Heart left ventricle (tissue), 16 donors: ENCODE results near the gene MVB12A. TPM values are rescaled to one million over a fixed set of nuclear protein-coding genes. Genes with fewer than 3 reads are reported as not detected.

Experiments
- ATAC-seq, 4 donors: fragments of 200-7000 bp; cut with Tn5 transposase; one replicate each; pipeline ENCODE4 v1.9.1; 2020 to 2022; ENCODE audit warnings: moderate library complexity in 4 of 4, mild to moderate bottlenecking in 3 of 4, moderate number of reproducible peaks in 1 of 4
- DNase-seq, 5 donors: peaks; one replicate each; pipeline ENCODE4 v3.0.0-alpha.2; 2020
- H3K27ac ChIP-seq, 12 donors: fragments of 200-600 bp; sonication (generic) in 4 of 12; one replicate each; pipeline versions ENCODE4 v1.5.0 to v1.8.0; 2016 to 2022; ENCODE audit warnings: mild to moderate bottlenecking in 2 of 12
- H3K27me3 ChIP-seq, 9 donors: fragments of 200-600 bp; sonication (generic) in 2 of 9; one replicate each; pipeline versions ENCODE4 v1.5.1 to v1.8.0; 2016 to 2022; ENCODE audit warnings: mild to moderate bottlenecking in 3 of 9
- H3K36me3 ChIP-seq, 9 donors: fragments of 200-600 bp; sonication (generic) in 2 of 9; one replicate each; pipeline versions ENCODE4 v1.5.0 to v1.8.0; 2018 to 2022; ENCODE audit warnings: mild to moderate bottlenecking in 2 of 9
- H3K4me1 ChIP-seq, 12 donors: fragments of 200-600 bp; sonication (generic) in 4 of 12; one replicate each; pipeline versions ENCODE4 v1.5.0 to v1.8.0; 2016 to 2022; ENCODE audit warnings: mild to moderate bottlenecking in 3 of 12
- H3K4me3 ChIP-seq, 12 donors: fragments of 200-600 bp; sonication (generic) in 4 of 12; one replicate each; pipeline versions ENCODE4 v1.5.0 to v1.8.0; 2017 to 2022; ENCODE audit warnings: mild to moderate bottlenecking in 9 of 12, moderate library complexity in 4 of 12
- H3K9me3 ChIP-seq, 12 donors: fragments of 200-600 bp; sonication (generic) in 4 of 12; one replicate each; pipeline versions ENCODE4 v1.5.0 to v1.8.0; 2016 to 2022; ENCODE audit warnings: mild to moderate bottlenecking in 1 of 12
- POLR2A ChIP-seq, 2 donors: fragments of 450-650 bp; IDR thresholded peaks; one replicate each; pipeline ENCODE4 v1.6.1; 2017; ENCODE audit warnings: antibody characterized with exemption in 2 of 2, mild to moderate bottlenecking in 2 of 2, moderate library complexity in 2 of 2
- WGBS, 4 donors: extraction: QIAGEN DNeasy Blood & Tissue Kit in 2 of 4; methylation state at CpG; one replicate each; pipeline versions ENCODE4 v1.1.5 to v1.1.7; 2013 to 2018; 5-methylcytosine and 5-hydroxymethylcytosine counted together
- intact Hi-C, 10 donors: fragments of 100-400 bp; cut with DNase I; formaldehyde crosslinking; loops; one replicate each; pipeline versions ENCODE4 v1.11.1 to v1.14.2; 2022
- long read RNA-seq, 3 donors: library from polyadenylated mRNA; unstranded; transcript quantifications; one replicate each; pipeline ENCODE4 v2.0.0, GENCODE V29; 2020 to 2021
- polyA plus RNA-seq, 2 donors: library from polyadenylated mRNA; stranded (reverse); fragments of 200-250 nt; gene quantifications; one replicate each; pipeline ENCODE4 v1.2.3, GENCODE V29; 2013
- total RNA-seq, 9 donors: library from RNA; depleted of rRNA in 2 of 9; stranded (reverse); fragments of >200 nt in 2 of 9; fragmentation: NEBNext Ultra II Directional in 3 of 9; extraction: Animal tissue kit (Norgen Biotek cat#: 25700) in 3 of 9; gene quantifications; one replicate each; pipeline versions ENCODE4 v1.1.0 to v1.2.4, GENCODE V29; 2016 to 2023
- TF ChIP-seq, protein P1 (sequence below), 12 donors: fragments of 200-600 bp; sonication (generic) in 4 of 12; IDR thresholded peaks; one replicate each; pipeline versions ENCODE4 v1.5.0 to v1.8.0; 2018 to 2022; ENCODE audit warnings: antibody characterized with exemption in 12 of 12, mild to moderate bottlenecking in 5 of 12
- donor health status: ischemic (EF 13 %, LVEDD 7.1; RV severe dilation, severe dysfunction).
- donor health status: healthy with polysubstance abuse.
- donor health status: DM: no; HTN: yes; CAD: no.
- donor health status: DM: no; HTN: no; CAD: no.
- donor health status: ischemic (EF 25% LVEDD 6.9; RV normal size, moderate dysfunction).
- donor health status: ischemic (EF 25% LVEDD 5.7; RV mildly dilated, moderate dysfunction).
- donor health status: healthy.
- donor health status: DM: yes; HTN: yes; CAD: no.
- donor health status: ischemic (EF 35%, LVEDD 5.7; RV mildly dilated, moderate dysfunction).
- donor health status: nonischemic (EF 11% LVEDD 7.7; RV severe dilation, severe dysfunction).
- donor health status: DM: yes; HTN: yes; CAD: no.
- donor health status: PGD.
- donor health status: ischemic (EF 29% LVEDD 5.4; RV normal size, mild dysfunction).
- donor health status: nonischemic (EF 23%, LVEDD 6.1; RV moderate dilation, normal function).

The MVB12A gene
- total RNA-seq (10 to 100 TPM; 11.8 to 41.5 (median 18.5) TPM), polyA plus RNA-seq (10 to 100 TPM; 30.7 to 46.5 TPM)
- long read RNA-seq, donor 1, transcript MVB12A-201 (9 exons, 2,223 nt), result major isoform, 20 of 23 reads
- long read RNA-seq, donor 1, partial matches to known transcripts, result 0 of 23 reads
- long read RNA-seq, donor 1, other reads (novel, unspliced or antisense), result 2 of 23 reads
- long read RNA-seq, donor 2, transcript MVB12A-201 (9 exons, 2,223 nt), result major isoform, 40 of 47 reads
- long read RNA-seq, donor 2, partial matches to known transcripts, result 2 of 47 reads
- long read RNA-seq, donor 2, other reads (novel, unspliced or antisense), result 5 of 47 reads
- long read RNA-seq, donor 3, transcript MVB12A-201 (9 exons, 2,223 nt), result major isoform, 21 of 23 reads
- long read RNA-seq, donor 3, partial matches to known transcripts, result 0 of 23 reads
- long read RNA-seq, donor 3, other reads (novel, unspliced or antisense), result 1 of 23 reads

DNA sequence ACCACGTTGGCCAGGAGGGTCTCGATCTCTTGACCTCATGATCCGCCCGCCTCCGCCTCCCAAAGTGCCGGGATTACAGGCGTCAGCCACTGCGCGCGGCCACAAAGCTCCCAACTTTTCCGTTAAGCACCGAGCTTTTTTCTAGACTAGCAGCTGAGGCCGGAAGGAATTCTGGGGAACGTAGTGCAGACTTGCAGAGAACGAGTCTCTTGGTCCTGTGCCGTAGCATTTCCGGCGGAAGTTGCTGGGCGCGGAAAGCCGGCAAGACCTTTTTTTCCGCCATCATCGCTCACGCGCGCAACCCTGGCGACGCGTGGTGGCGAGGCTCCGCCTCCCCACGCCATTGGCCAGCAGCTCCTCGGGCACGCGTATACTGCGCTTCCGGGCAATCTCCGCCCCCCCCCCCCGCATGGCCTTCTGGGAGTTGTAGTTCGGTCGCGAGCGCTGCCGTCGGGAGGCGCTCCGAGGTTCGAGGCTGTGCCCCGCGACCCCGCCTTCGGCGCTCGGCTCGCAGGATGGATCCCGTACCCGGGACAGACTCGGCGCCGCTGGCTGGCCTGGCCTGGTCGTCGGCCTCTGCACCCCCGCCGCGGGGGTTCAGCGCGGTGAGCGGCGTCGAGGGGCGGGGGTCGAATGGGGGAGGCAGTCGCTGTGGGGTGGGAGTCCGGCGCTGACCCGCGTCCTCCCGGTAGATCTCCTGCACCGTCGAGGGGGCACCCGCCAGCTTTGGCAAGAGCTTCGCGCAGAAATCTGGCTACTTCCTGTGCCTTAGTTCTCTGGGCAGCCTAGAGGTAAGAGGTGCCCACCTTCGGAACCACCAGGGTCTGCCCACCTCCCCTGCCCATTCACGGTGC lies at the start of gene MVB12A:
Gene MVB12A (plus strand): TSS at position 427 of the 854 bp plus-strand sequence. CDS start 89 bp downstream, at position 516.
- H3K4me3 ChIP-seq, result peak within 1 kb of the TSS; percentile 46 to 98 (median 88)
- H3K9me3 ChIP-seq, result no peaks in the 10 kb centered on the region
- ATAC-seq, result peak; percentile 95 to 99 (median 98)
- no peaks in the 10 kb centered on the region for H3K27me3 ChIP-seq
- TF ChIP-seq, protein P1, sequence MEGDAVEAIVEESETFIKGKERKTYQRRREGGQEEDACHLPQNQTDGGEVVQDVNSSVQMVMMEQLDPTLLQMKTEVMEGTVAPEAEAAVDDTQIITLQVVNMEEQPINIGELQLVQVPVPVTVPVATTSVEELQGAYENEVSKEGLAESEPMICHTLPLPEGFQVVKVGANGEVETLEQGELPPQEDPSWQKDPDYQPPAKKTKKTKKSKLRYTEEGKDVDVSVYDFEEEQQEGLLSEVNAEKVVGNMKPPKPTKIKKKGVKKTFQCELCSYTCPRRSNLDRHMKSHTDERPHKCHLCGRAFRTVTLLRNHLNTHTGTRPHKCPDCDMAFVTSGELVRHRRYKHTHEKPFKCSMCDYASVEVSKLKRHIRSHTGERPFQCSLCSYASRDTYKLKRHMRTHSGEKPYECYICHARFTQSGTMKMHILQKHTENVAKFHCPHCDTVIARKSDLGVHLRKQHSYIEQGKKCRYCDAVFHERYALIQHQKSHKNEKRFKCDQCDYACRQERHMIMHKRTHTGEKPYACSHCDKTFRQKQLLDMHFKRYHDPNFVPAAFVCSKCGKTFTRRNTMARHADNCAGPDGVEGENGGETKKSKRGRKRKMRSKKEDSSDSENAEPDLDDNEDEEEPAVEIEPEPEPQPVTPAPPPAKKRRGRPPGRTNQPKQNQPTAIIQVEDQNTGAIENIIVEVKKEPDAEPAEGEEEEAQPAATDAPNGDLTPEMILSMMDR (IDR thresholded peaks at IDR 0.05), result no peak
- peak in 1 of 2 donors; percentile 60 for TF ChIP-seq POLR2A (IDR thresholded peaks at IDR 0.05)
- DNase-seq, result peak; percentile 98 to 99 (median 98)
- H3K27ac ChIP-seq, result peak within 1 kb of the TSS in 11 of 12 donors; percentile 61 to 90 (median 83)
- H3K4me1 ChIP-seq, result peaks cover 0 to 20% (median 9%) of the 10 kb centered on the region in 12 donors
- intact Hi-C loops, result loop anchor here in 2 of 10 donors (1.0 to 5.0 kb wide), 2 partner anchors 42 to 49 kb away; partner anchors contain the start of gene NXNL1 (in 1 of the 2)
- H3K36me3 ChIP-seq, result peaks cover 0 to 11% (median 1%) of the 10 kb centered on the region in 9 donors
- 0 to 3% (median 1%) methylated on average over 6 to 85 of the region's 85 CpGs for WGBS, 4 donors

DNA sequence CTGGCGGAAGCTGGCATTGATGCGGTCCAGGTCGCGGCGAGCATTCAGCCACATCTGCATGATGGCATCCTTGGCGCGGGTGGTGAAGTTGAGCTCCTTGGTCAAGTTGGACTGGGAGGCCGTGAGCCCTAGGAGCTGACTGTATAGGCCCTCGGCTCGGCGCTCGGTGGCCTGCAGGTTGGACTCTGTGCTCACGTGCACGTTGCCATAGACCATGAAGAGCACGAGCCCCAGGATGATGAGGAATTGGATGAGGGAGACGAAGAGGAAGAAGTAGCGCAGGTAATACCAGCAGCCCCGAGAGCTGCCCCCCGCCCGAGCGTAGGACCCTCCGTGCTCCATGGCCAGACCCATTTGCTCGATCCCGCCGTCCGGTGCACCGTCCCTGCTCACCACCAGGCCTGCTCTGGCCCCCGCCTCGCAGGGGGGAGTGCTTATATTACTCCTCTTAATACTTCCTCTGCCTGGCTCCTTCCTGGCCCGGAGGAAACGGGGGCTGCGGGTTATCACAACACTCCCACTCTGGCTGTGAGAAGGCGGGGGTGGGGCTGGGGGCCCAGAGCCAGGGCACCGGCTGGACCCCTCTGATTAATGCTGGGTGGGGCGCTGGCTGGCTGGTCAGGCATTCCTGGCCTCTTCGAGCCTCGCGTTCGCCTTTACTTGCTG lies 42.8 kb upstream of the MVB12A start, which contains the start of gene PLVAP:
Gene PLVAP (minus strand): TSS at position 408 of the 666 bp plus-strand sequence. CDS start 54 bp downstream, at position 354.
- H3K4me1 ChIP-seq, result peaks cover 0 to 14% (median 5%) of the 10 kb centered on the region in 12 donors
- TF ChIP-seq POLR2A (IDR thresholded peaks at IDR 0.05), result no peak
- TF ChIP-seq, protein P1 (IDR thresholded peaks at IDR 0.05), result no peak
- peak; percentile 58 to 84 (median 71) for ATAC-seq
- H3K27me3 ChIP-seq, result peaks cover 0 to 13% (median 0%) of the 10 kb centered on the region in 9 donors
- intact Hi-C loops, result no loop called here
- peak in 4 of 5 donors; percentile 40 to 48 (median 46) for DNase-seq
- H3K36me3 ChIP-seq, result no peaks in the 10 kb centered on the region
- H3K4me3 ChIP-seq, result peak within 1 kb of the TSS in 9 of 12 donors; percentile 6 to 56 (median 38)
- 45 to 50% (median 48%) methylated on average over 34 to 39 of the region's 39 CpGs for WGBS, 4 donors
- peak within 1 kb of the TSS in 2 of 12 donors; percentile 12 to 29 for H3K27ac ChIP-seq
- H3K9me3 ChIP-seq, result no peaks in the 10 kb centered on the region

DNA sequence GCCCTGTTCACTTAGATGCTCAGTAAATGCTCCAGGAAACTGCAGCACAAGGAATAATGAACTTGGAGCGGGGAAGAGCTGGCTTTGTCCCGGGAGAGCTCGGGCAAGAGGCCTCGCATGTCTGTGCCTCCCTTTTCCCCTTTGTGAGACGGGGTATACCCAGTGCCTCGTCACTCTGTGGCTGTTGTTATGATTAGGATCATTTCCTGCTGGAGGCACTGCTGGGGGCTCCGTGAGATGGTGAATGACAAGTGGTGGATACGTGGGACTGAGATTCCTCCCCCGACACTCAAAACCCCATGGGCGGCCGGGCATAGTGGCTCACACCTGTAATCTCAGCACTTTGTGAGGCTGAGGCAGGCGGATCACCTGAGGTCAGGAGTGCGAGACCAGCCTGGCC lies 41.6 kb upstream of the MVB12A start:
- WGBS, 4 donors, result 69 to 77% (median 72%) methylated on average over 11 to 13 of the region's 13 CpGs
- Histone ChIP-seq H3K36me3 (no peaks in the 10 kb centered on the region), H3K4me3 (no peak overlapping the region), H3K4me1 (peaks cover 0 to 25% (median 10%) of the 10 kb centered on the region in 12 donors), H3K9me3 (no peaks in the 10 kb centered on the region), H3K27me3 (peaks cover 0 to 13% (median 0%) of the 10 kb centered on the region in 9 donors), H3K27ac (no peak overlapping the region)
- intact Hi-C loops, result no loop called here
- DNase-seq (no peak), ATAC-seq (no peak)
- TF ChIP-seq POLR2A (IDR thresholded peaks at IDR 0.05), result no peak
- TF ChIP-seq, protein P1 (IDR thresholded peaks at IDR 0.05), result no peak
